CD4-positive, alpha-beta T cell treated with Interleukin-15 for 1 hour (primary cell): ENCODE results near the gene SRSF9.
"Not testable (repeated sequence)": the region's sequence is repeated elsewhere in the genome, so short reads cannot be mapped to it uniquely, and the experiment has no call there.

Experiments
- DNase-seq: peaks from one replicate; pipeline ENCODE4 v3.0.0-alpha.2; 2020

SRSF9 gene

GRCh38 chr12:120481022-120481767 is 11.6 kb upstream of the SRSF9 start:
- no peak for DNase-seq

- no peak for DNase-seq
Measured at GRCh38 chr12:120480211-120480610, 10.7 kb upstream of the SRSF9 start.

DNA sequence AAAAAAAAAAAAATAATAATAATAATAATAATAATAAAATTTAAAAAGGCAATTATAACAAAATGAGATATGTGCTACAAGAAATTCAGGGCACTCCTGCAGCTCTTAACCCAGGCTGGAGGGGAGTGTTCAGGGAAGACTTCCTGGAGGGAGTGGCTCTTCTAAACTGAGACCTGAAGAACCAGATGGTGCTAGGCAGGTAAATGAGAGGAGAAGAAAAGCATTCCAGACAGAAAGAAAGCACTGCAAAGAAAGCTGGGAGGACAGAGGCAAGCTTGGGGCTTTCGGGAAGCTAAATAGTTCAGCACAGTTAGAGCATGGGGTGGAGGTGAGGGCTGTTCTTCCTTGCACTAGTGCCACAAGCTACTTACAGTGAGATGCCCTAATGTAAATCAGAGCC is 9.9 kb upstream of the SRSF9 start:
- DNase-seq, result no peak

- no peak for DNase-seq
Measured at GRCh38 chr12:120475643-120476042, 6.1 kb upstream of the SRSF9 start.

DNA sequence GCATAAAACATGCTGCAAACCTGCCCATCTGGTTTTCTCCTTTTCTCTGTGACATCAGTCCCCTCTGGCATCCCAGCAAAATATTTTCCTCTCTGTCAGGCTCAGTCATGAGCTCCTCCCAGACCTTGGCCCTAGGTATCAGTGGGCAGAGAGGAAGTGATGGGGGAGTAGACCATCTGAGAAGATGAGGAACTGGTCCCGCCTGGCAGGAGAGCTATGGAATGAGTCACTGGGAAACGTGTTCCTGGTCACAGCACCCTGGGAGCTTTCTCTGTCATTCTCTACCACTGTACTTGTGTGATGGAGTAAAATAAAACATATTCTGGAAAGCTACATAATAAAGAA is 5.0 kb upstream of the SRSF9 start:
- DNase-seq, result peak; percentile 23

DNA sequence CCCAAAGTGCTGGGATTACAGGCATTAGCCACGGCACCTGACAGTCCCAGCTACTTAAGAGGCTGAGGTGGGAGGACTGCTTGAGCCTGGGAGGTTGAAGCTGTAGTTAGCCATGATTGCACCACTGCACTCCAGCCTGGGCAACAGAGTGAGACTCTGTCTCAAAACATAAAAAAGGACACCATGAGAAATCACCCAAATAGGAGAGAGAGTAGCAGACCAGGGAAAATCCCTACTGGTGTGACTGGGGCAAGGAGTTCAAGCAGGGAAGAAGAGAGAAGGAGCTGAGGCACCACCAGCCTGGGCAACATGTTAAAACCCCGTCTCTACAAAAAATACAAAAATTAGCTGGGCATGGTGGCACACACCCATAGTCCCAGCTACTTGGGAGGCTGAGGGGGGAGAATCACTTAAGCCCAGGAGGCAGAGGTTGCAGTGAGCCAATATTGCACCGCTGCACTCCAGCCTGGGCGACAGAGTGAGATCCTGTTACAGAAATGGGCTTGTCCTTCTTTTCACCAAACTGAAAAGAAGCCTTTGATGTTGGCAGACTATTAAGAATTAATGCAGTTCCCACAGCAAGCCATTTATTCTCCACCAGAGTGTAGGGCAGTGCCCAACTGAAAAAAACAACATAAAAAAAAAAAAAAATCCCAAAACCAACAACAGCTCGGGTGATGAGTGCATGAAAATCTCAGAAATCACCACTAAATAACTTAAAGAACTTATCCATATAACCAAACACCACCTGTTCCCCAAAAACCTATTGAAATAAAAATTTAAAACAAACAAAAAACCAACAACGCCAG is 4.5 kb upstream of the SRSF9 start:
- no peak for DNase-seq

DNA sequence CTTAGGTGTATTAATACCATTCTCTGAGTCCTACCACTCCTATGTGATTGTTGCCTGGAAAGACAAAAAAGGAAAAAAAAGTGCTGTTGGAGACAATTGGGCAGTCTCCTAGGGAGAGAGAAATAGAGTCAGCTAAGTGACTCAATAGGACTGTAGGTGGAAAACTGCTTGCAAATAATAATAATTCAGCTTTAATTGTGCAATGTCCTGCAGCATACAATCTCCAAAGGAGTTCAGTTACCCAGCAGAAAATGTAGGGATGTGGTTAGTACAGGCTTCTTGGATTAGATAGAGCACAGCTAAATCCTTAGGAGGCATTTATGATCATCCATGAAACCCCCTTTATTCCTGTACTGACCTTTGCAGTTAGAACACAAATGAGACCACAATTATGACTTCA is 3.0 kb upstream of the SRSF9 start:
- no peak for DNase-seq

- no peak for DNase-seq
Measured at GRCh38 chr12:120470150-120470784, 719 bp upstream of the SRSF9 start.

DNA sequence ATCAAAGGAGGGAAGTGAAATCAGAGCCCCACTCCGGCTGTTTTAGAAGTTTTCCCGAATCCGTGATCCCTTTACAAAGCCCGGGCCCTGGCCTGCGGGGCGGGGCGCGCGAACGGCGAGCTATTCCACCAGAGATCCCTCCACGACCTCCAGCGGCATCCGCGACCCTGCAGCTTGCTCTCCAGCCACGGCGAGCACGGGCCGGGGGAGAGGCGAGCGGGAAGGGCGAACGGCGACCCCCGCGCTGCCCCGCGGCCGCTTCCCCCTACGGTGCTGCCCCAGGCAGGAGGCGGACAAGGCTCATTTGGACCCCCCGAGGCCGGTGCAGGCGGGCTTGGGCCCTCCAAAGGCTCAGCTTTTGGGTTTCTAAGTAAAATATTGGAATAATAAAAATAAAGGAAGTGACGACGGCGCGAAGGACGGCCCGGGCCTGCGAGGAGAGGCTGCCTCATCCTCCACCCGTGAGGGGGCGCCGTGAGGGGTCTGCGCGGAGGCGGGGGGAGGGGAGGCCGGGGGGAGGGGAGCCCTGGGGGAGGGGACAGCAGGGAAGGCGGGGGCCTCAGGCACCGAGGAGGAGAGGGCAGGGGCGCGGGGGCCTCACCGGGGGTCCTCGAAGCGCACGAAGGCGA is 613 bp downstream of the SRSF9 start:
- peak; percentile 62 for DNase-seq

DNA sequence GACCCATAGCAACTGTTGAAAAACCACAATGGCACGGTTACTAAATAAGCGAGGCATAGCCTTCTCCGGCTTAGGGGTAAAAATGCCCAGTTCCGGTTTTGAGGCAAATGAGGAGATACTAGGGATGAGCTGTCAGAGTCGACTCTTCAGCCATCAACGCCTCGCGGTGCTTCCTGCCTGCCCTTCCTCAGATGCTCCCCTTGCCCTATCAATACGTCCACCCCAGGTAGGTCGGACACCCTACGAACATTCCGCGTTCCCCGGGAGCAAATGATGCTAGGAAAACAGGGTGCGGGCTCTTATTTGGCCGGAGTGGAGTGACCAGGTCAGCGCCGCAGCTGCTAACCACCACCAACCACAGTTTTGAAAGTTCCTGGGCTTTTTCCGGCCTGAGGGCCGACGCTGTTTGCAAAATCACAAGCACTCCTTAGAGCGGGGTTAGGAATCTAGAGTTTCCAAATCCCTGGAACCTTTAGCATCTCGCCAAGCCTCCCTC is 1.2 kb downstream of the SRSF9 start:
- DNase-seq, result peak; percentile 26

GRCh38 chr12:120467439-120467838 is 2.1 kb downstream of the SRSF9 start:
- DNase-seq, result no peak

DNA sequence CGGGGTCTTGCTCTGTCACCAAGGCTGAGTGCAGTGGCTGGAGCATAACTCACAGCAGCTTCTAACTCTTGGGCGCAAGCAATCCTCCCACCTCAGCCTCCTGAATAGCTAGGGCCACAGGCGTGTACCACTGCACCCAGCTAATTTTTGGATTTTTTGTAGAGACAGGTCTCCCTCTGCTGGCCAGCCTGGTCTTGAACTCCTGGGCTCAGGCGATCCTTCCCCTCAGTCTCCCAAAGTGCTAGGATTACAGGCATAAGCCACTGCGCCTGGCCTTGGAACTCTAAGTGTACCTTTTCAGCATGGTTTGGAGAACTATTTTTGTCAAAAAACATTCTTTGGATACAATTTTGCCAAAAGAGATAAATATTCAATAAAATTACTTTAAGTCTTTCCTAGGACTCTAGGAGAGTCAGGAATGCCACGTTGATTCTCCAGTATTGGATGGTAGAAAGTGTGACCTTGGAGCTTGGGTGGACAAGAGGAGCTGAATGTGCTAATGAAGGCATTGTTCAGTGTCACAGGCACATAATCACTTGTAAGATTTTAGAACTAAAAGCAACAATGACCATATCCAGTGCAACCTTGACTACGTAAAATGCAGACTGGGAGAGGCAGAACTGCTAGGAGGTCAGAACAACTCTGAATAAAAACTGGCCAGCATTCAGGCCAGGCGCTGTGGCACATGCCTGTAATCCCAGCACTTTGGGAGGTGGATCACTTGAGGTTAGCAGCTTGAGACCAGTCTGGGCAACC is 2.8 kb downstream of the SRSF9 start:
- DNase-seq, result peak; percentile 47

DNA sequence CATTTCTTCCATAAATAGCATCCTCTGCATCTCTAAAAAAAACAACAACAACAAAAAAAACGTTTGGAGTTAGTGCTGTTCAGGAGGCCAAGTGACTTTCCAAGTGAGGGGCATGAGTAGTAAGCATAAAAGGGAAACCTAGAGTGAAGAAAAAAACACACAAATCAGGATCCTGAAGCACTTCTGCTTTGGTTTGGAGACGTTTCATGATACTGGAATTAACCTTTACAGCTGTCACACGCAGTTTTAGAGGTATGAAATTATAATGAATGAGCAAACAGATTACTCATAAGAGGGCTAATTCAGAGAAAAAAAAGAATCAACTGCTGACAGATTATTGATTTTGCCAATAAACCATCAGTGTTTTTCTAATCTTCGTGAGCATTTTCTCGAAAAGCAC is 3.8 kb downstream of the SRSF9 start:
- no peak for DNase-seq

DNA sequence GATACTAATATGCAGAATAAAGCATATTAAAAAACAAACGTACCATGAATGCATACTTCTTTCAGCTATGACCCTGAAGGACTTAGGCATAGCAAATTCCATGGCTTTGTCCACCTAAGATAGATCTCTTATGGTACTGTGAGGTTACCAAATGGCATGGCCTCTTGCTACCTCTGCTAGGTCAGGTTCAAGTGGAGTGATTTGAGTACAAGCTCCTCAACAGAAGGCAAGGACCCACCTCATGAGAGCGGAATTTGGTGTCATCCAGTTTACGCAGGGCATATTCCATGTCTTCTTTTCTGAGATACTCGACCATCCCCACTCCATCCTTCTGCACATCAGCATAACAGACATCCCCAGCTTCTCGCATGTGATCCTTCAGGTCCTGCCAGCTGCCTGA is 5.8 kb downstream of the SRSF9 start:
- DNase-seq, result no peak

DNA sequence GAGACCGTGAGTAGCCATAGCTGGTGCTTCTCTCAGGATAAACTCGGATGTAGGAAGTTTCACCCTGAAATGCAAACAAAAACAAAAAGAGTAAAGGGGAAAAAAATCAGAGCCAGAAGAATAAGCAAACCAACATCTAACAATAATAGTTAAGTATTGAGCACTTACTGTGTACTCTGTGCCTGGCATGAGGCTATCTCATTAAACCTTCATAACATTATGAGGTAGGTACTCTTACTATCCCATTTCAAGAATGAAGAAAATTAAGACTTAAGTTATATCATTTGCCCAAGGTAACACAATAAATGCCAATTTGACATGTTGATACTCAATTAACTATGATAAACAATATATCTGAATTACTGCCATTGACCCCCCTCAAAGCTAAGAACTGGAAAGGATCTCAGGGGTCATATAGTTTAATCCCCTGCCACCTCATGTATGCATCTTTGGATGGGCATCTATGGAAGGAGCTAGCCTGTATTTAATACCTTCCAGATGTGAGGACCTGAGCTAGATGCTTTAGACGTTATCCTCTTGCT is 7.4 kb downstream of the SRSF9 start:
- no peak for DNase-seq

- no peak for DNase-seq
Measured at GRCh38 chr12:120460157-120460556, 9.4 kb downstream of the SRSF9 start.

DNA sequence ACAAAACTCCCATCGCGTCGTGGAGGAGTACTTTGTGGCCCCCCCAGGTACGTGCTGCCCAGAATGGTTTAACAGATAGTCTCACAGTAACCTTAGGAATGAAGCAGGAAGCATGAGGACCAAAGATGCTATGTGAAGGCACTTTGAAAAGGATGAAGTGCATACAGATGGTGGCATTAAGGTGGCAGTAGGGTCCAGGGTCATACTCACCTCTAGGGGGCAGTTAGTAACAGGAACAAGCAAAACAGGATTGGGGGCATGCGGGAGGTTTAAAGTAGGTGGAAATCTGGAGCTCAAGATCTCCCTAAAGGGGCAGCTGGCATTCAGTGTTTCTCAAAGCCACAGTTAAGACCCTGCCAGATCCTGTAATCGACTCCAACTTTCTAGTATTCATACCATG is 12.4 kb downstream of the SRSF9 start:
- DNase-seq, result no peak

- no peak for DNase-seq
Measured at GRCh38 chr12:120455302-120455701, 14.2 kb downstream of the SRSF9 start.

DNA sequence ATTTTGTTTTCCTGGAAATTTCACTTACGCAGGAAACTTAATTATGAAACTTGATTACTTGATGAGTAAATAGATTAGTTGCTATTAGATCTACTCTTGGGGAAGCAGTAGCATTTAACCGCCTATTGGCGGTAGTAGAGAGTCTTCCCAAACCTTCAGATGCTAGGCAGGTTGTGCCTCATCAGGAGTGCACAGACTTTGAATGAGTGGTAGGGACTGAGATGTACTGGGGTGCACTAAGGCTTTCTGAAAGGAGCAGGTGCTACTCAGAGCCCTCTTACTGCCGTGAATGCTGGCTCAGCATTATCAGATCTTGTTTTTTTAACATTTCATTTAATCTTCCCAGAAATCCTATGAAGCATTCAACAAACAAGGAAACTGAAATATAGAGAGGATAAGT is 15.6 kb downstream of the SRSF9 start:
- peak; percentile 37 for DNase-seq

- DNase-seq, result no peak
Measured at GRCh38 chr12:120453060-120453750, 16.3 kb downstream of the SRSF9 start.

DNA sequence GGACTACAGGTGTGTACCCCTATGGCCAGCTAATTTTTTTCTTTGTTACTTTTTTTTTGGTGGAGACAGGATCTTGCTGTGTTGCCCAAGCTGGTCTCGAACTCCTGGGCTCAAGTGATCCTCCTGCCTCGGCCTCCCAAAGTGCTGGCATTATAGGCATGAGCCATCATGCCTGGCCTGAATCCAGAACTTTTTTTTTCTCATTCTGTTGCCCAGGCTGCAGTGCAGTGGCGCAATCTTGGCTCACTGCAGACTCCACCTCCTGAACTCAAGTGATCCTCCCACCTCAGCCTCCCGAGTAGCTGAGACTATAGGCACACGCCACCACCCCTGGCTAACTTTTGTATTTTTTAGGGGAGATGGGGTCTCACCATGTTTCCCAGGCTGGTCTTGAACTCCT is 17.0 kb downstream of the SRSF9 start:
- not testable (repeated sequence) for DNase-seq

DNA sequence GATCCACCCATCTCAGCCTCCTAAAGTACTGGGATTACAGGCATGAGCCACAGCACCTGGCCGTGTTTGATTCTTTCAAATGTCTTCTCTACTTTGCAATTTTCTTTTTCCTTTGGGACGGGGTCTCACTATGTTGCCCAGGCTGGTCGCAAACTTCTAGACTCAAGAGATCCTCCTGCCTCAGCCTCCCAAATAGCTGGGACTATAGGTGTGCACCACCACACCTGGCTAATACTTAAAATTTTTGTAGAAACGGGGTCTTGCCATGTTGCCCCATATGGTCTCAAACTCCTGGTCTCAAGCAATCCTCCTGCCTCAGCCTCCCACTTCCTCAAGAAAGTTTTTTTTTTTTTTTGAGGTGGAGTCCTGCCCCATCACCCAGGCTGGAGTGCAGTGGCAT is 21.6 kb downstream of the SRSF9 start:
- DNase-seq, result no peak
